Mucosa of rectum (tissue), 2 donors: Measurements from ENCODE around the gene NDUFB4.

Source experiments
- H3K27ac ChIP-seq, 2 donors: one replicate each; pipeline ENCODE4 v1.7.0; 2013; ENCODE audit warnings: inconsistent platforms in 2 of 2, low read depth in 2 of 2, low read length in 2 of 2
- H3K27me3 ChIP-seq, 2 donors: one replicate each; pipeline ENCODE4 v1.7.0; 2013; ENCODE audit warnings: low read length in 2 of 2; ENCODE audit not compliant: control insufficient read depth in 2 of 2, insufficient read depth in 2 of 2
- H3K36me3 ChIP-seq, 2 donors: one replicate each; pipeline ENCODE4 v1.7.0; 2013; ENCODE audit warnings: low read length in 2 of 2; ENCODE audit not compliant: control insufficient read depth in 2 of 2, insufficient read depth in 2 of 2
- H3K4me1 ChIP-seq, 2 donors: one replicate each; pipeline ENCODE4 v1.7.0; 2013; ENCODE audit warnings: low read length in 2 of 2, mild to moderate bottlenecking in 1 of 2; ENCODE audit not compliant: control insufficient read depth in 2 of 2, insufficient read depth in 2 of 2
- H3K4me3 ChIP-seq, 2 donors: one replicate each; pipeline ENCODE4 v1.7.0; 2013; ENCODE audit warnings: low read length in 2 of 2
- H3K9ac ChIP-seq, 2 donors: one replicate each; pipeline ENCODE4 v1.7.0; 2013; ENCODE audit warnings: low read length in 2 of 2, low read depth in 1 of 2, mild to moderate bottlenecking in 1 of 2
- H3K9me3 ChIP-seq, 2 donors: one replicate each; pipeline ENCODE4 v1.7.0; 2013; ENCODE audit warnings: low read length in 2 of 2; ENCODE audit not compliant: control insufficient read depth in 2 of 2
- donor health status: healthy.
- donor health status: Normal muscosa, but diverticular disease.

The NDUFB4 gene

GRCh38 chr3:120560304-120561250 is 35.6 kb upstream of the NDUFB4 start:
- Histone ChIP-seq H3K36me3 (no peaks in the 10 kb centered on the region), H3K4me3 (no peak overlapping the region), H3K9me3 (no peaks in the 10 kb centered on the region), H3K27ac (no peak overlapping the region), H3K4me1 (peaks cover 17 to 19% of the 10 kb centered on the region in 2 donors), H3K27me3 (no peaks in the 10 kb centered on the region), H3K9ac (no peak overlapping the region)

GRCh38 chr3:120561251-120562045 is 34.7 kb upstream of the NDUFB4 start:
- Histone ChIP-seq H3K9ac (no peak overlapping the region), H3K36me3 (no peaks in the 10 kb centered on the region), H3K27ac (no peak overlapping the region), H3K4me1 (peaks cover 11 to 16% of the 10 kb centered on the region in 2 donors), H3K27me3 (no peaks in the 10 kb centered on the region), H3K4me3 (no peak overlapping the region), H3K9me3 (no peaks in the 10 kb centered on the region)

- Histone ChIP-seq H3K27ac (no peak overlapping the region), H3K4me1 (peaks cover 10 to 13% of the 10 kb centered on the region in 2 donors), H3K36me3 (no peaks in the 10 kb centered on the region), H3K4me3 (no peak overlapping the region), H3K9me3 (no peaks in the 10 kb centered on the region), H3K9ac (no peak overlapping the region), H3K27me3 (no peaks in the 10 kb centered on the region)
Observed at GRCh38 chr3:120563356-120564022, 32.6 kb upstream of the NDUFB4 start.

DNA sequence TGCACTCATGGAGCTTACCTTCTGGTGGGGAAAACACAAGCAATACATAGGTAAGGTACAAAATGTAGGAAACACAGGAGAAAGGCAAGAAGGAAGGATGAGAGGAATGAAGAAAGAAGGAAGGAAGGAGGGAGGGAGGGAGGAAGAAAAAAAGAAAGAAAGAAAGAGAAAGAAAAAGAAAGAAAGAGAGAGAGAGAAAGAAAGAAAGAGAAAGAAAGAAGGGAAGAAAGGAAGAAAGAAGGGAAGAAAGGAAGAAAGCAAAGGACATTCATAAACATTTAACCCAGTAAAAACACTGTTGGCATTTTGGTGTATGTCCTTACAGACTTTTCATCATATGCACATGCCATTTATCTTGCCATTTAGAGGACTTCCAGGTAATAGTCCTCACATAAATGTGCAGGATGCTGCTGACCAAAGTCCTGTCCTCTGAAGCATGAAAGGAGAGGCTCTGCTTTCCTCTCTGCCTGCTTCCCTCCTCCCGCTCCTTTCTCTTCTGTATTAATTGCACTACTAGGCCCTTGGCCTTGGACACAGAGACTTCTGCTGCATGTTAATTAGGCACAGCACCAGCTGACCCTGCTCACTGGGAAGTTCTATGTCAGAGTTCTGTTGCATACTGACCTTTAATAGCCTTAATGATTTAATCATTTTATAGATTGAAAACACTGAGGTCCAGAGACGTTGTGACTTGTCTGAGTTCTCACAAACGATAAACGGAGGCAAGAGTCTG is 29.7 kb upstream of the NDUFB4 start:
- Histone ChIP-seq H3K27me3 (no peaks in the 10 kb centered on the region), H3K36me3 (no peaks in the 10 kb centered on the region), H3K4me3 (no peak overlapping the region), H3K27ac (no peak overlapping the region), H3K9ac (no peak overlapping the region), H3K4me1 (peaks cover 0 to 2% of the 10 kb centered on the region in 2 donors), H3K9me3 (no peaks in the 10 kb centered on the region)

GRCh38 chr3:120567370-120568201 is 28.6 kb upstream of the NDUFB4 start:
- no peaks in the 10 kb centered on the region for H3K9me3 ChIP-seq
- H3K4me3 ChIP-seq = peak overlapping the region in 1 of 2 donors; percentile 20
- no peak overlapping the region for H3K9ac ChIP-seq
- H3K27ac ChIP-seq = no peak overlapping the region
- H3K4me1 ChIP-seq = peaks cover 0 to 2% of the 10 kb centered on the region in 2 donors
- no peaks in the 10 kb centered on the region for H3K36me3 ChIP-seq
- no peaks in the 10 kb centered on the region for H3K27me3 ChIP-seq

DNA sequence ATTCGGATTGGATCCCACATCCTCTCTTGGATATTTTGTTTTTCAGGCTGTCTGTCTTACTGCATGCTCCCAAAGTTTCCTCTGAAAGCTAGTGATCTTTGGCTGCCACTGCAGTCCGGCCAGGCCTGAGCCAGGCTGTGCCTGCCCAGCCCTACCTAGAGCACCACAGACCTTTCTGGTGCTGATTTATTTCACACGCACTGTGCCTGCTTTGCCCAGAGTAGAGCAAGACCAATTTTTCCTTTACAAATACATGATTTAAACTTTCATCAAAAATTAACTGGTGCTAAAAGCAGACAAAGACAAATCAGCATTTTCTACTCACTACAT is 28.0 kb upstream of the NDUFB4 start:
- no peak overlapping the region for H3K27ac ChIP-seq
- no peaks in the 10 kb centered on the region for H3K27me3 ChIP-seq
- no peaks in the 10 kb centered on the region for H3K9me3 ChIP-seq
- H3K4me3 ChIP-seq = no peak overlapping the region
- no peak overlapping the region for H3K9ac ChIP-seq
- H3K36me3 ChIP-seq = no peaks in the 10 kb centered on the region
- H3K4me1 ChIP-seq = peaks cover 0 to 2% of the 10 kb centered on the region in 2 donors

DNA sequence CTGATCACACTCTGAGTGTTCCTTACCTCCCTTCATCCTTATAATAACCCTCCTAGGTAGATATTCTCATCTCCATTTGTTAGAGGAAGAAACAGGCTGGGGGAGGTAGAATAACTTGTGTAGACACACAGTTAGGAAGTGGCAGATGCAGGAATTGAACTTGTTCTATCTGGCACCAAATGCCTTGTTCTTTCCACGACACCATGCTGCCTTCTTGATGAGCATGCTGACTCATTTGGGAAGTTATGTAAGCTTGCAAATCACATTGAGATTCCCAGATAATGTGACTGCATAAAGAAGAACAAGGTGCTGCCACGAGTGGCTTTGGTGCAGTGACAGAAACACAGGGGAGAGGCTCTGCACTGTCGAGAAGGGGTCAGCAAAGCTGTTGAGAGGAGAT is 27.5 kb upstream of the NDUFB4 start:
- no peak overlapping the region for H3K4me3 ChIP-seq
- no peaks in the 10 kb centered on the region for H3K27me3 ChIP-seq
- H3K36me3 ChIP-seq = no peaks in the 10 kb centered on the region
- H3K9ac ChIP-seq = no peak overlapping the region
- peaks cover 0 to 2% of the 10 kb centered on the region in 2 donors for H3K4me1 ChIP-seq
- H3K9me3 ChIP-seq = no peaks in the 10 kb centered on the region
- H3K27ac ChIP-seq = no peak overlapping the region

DNA sequence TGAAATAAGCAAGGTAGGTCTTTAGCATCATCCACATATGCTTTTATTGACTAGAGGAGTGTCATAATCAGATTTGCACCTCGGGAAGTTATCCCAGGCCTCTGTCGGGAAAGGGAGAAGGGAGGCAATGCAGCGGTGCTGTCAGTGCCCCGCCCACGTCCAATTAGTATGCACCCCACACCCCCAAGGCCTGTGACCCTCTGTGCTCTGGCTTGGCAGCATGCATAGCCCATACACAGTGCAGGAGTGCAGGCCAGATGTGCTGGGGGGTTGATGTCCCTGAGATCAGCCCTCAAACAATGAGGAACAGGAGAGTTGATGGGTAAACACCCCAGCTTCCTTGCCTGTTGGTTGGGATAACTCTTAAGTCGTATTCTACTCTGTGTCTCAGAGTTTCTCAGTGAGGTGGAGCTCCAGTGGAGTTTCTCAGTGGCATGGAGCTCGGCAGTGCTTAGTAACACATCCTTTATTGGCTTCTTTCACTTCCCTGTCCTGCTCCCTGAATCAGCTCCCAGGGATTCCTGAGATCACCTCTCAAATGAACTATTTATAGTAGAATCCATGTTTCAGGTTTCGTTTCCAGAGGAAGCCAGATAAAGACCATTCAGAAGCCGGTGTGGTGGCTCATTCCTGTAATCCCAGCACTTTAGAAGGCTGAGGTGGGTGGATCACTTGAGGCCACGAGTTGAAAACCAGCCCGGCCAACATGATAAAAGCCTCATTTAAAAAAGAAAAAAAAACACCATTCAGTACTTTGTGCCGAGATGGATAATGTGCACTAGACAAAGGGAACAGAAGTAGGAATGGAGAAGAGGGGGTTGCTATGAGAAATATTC is 26.7 kb upstream of the NDUFB4 start:
- Histone ChIP-seq H3K4me3 (no peak overlapping the region), H3K36me3 (no peaks in the 10 kb centered on the region), H3K9me3 (no peaks in the 10 kb centered on the region), H3K27ac (no peak overlapping the region), H3K4me1 (peaks cover 0 to 2% of the 10 kb centered on the region in 2 donors), H3K27me3 (no peaks in the 10 kb centered on the region), H3K9ac (no peak overlapping the region)
